ENCODE measurements around the gene CMAS.
"Not testable (repeated sequence)": the region's sequence is repeated elsewhere in the genome, so short reads cannot be mapped to it uniquely, and the experiment has no call there.

CMAS gene

DNA sequence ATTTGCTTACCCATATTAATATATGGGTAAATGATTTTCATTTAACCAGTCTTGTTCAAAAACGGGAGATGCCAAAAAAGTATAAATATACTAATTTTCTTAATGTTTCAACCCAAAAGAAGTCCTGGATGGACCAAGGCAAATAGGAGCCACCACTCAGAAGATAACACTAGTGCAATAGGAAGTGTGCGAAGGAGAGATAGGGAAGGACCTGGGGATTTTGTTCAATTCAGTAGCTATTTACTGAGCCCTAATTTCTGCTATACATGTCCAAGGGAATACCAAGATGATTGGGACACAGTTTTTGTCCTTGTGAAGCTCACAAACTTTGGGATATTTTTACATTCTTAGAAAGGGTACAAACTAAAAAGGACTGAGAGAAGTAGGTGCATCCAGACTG, 1.5 kb downstream of the CMAS start:
- DNase-seq (ENCODE audit: low read depth): no peak

DNA sequence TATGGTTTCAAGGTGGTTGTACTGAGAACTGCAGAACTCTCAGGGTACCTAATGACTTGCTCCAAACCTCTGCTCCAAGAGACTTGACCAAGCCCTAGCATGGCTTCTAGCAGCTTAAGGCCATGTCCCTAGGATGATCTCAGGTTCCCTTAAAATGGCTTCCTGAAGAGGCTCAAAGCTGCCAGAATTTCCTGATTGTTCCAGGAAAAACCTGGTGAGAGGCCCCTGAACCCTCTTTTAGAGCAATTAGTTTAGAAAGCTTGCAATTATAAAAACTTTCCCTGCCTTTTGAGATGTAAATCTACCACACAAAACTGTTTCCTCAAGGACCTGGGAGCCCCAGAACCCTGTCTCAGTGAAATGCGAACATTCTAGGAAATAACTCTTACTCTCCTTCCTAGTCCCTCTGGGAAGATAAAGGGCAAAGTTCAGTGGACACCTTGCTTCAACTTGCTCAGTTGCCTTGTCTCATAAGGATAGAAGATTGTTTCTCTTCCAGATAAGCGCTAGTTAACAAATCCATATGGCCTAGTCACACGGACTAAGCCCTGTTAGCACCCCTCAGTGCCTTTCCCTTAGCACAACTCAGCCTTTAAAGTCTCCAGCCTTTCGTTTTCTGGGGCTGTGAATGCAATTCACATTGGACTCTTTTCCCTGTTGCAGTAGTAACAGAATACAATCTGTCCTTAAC, 2.5 kb downstream of the CMAS start:
- DNase-seq (ENCODE audit: low read depth): no peak

DNA sequence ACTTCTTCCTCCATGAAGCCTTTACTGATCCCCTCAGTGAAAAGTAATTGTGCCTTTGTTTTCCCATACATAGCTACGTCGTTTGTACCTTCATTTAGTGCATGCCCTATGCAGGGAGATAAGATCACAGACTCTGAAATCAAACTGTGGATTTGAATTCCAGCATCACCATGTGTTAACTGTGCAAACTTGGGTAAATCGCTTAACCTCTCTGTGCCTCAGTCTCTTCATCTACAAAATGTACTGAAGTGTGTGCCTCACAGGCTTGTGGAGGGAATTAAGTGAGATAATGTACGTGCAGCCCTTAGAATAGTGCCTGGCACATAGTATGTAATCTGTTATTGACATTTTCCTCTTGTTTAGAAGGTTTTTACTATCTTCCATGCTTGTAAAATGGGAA, 4.1 kb downstream of the CMAS start:
- no peak for DNase-seq (ENCODE audit: low read depth)

GRCh38 chr12:22051114-22051698, 5.2 kb downstream of the CMAS start:
- no peak for DNase-seq (ENCODE audit: low read depth)

DNA sequence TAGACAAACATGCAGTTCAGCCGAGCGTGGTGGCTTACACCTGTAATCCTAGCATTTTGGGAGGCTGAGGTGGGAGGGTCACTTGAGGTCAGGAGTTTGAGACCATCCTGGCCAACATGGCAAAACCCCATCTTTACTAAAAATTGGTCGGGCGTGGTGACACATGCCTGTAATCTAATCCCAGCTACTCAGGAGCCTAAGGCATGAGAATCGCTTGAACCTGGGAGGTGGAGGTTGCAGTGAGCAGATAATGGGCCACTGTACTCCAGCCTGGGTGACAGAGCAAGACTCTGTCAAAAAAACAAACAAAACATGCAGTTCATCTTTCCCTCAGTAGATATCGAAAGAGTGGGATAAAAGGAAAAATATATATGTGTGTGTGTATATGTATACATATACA, 7.0 kb downstream of the CMAS start:
- DNase-seq (ENCODE audit: low read depth): not testable (repeated sequence)

DNA sequence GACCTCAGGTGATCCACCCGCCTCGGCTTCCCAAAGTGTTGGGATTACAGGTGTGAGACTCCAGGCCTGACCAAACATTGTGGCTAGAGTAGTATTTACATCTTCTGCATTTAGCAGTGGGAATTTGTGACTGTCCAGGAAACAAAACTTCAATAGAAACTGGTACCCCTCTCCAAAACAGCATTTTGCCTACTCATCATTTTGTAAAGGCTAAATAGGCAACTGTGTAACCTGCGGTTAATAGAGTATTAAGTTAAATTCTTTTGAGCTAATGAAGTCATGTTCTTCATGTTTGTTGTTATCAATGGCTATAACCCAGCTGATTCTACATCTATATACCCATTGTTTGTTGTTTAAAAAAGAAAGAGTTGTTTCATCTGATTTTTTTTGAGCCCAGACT, 8.1 kb downstream of the CMAS start:
- DNase-seq (ENCODE audit: low read depth): no peak

DNA sequence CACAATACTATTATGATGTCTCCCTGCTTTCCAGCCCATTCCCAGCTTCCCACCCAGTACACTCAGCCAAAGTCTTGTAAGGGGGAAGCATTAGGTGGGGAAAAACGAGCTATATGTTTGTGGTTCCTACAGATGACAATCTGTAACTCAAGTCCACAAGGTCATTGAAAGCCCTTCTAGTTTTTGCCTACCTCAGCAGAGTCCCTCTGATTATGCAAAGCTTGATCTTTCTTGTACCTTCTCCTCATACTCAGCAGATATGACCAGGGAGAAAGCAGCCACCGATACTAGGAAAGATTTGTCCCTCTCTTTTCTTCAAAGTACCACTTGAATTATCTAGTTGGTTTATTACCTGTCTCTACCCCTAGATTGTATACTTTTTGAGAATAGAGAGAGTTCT, 10.6 kb downstream of the CMAS start:
- no peak for DNase-seq (ENCODE audit: low read depth)

DNA sequence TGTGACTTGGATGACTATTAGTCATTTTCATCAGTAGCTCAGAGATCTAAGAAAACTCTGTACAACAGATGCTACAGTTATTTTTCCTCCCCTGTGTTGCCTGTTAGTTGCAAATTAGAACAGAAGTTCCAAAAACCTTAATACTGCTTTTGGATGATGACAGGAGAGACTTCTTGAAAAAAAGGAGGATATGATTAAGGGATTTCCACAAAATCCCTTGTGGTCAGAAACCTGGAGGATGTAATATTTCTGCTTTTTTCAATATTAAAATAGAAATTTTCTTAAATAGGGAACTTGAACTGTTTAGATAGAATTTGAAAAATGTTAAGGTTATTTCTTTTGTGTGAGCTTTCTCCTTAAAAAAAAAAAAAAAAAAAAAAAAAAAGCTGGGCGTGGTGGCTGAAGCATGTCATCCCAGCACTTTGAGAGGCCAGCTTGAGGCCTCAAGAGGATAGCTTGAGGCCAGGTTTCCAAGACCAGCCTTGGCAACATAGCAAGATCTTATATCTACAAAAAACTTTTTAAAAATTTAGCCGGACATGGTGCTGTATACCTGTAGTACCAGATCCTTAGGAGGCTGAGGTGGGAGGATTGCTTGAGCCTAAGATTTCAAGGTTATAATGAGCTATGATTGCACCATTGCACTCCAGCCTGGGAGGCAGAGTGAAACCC, 14.1 kb downstream of the CMAS start:
- no peak for DNase-seq (ENCODE audit: low read depth)

- no peak for DNase-seq (ENCODE audit: low read depth)
Observed at GRCh38 chr12:22064968-22065367, 18.9 kb downstream of the CMAS start.

GRCh38 chr12:22066310-22066709, 20.3 kb downstream of the CMAS start:
- DNase-seq (ENCODE audit: low read depth): no peak

- no peak for DNase-seq (ENCODE audit: low read depth)
Observed at GRCh38 chr12:22069851-22070250, 23.8 kb downstream of the CMAS start.

DNA sequence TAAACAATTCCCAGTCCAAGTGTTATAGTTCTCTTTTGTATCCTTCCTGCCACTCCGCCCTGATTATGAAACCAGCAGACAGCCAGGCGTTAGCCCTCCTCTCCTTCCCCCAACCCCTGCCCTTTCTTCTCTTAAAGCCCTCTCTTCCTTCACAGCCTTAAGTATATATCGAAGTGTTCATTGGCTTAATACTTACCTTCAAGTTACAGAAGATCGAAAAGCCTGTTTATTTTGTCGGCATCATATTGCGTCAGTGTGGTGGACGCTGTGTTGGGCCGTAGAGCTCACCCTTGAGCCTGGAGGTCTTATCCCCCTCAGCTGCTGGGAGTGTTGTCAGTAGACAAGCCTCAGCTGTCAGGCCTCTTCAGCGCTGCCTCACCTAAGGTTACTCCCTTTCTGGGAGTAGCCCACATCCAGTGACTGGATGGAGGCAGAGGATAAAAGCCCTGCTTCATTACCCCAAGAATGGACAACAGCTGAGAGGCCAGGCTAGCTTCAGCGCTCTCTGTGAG, 36.2 kb downstream of the CMAS start:
- no peak for DNase-seq (ENCODE audit: low read depth)

DNA sequence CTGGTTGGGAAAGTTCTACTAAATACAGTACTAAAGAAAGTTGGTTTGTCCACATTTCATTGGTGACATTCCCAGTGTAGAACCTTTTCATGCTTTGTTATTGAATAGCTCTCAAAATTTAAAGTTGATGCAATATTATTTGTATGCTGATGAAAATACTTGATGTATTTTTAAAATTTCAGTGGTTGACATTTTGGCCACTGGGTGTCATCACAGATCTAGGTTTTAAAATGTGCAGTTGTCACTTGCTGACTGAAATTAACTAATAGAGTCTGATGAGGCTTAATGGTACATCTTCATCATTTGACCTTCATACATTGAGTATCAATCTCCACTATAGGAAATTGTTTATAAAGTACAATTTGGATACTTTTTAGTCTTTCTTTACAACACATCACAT, 37.1 kb downstream of the CMAS start:
- DNase-seq (ENCODE audit: low read depth): no peak

GRCh38 chr12:22084852-22085251, 38.8 kb downstream of the CMAS start:
- DNase-seq (ENCODE audit: low read depth): no peak

DNA sequence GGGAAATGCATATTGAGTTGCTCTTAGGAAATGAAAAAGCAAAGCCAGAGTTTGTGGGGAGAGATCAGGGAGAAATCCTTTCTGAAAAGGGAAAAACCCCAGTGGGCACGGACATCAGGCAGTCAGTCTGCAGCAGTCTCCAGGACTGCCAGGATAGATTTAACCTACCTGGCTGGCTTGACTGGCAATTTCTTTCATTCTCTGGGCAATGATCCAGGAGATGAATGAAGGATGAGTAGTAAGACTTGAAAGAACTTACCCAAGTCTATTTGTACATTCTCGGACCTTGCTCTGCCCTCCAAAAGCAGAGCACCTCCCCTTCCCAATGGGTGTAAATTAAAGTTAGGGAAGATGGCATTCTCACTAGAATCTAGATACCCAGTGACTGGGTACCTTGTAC, 42.9 kb downstream of the CMAS start:
- DNase-seq (ENCODE audit: low read depth): no peak

DNA sequence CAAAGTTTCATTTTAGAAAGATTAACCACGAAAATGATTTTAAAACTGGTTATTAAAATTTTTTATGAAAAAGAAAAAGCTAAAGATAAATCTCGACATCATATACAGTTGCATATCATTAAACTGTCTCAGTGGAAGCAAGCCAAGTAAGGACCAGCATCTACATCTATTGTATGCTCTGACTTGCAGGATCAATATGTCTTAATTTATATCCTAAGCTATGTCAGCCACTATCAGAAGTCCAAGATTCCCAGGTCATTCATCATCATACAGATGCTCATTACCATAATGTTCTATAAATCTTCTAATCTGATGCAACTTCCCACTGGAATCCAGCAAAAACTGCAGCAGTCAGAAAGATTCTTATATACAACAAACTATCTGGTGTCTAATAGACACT, 43.5 kb downstream of the CMAS start:
- DNase-seq (ENCODE audit: low read depth): no peak

- DNase-seq (ENCODE audit: low read depth): not testable (repeated sequence)
Observed at GRCh38 chr12:22099062-22099461, 53.0 kb downstream of the CMAS start.

GRCh38 chr12:22100958-22101748, 55.1 kb downstream of the CMAS start:
- DNase-seq (ENCODE audit: low read depth): no peak

DNA sequence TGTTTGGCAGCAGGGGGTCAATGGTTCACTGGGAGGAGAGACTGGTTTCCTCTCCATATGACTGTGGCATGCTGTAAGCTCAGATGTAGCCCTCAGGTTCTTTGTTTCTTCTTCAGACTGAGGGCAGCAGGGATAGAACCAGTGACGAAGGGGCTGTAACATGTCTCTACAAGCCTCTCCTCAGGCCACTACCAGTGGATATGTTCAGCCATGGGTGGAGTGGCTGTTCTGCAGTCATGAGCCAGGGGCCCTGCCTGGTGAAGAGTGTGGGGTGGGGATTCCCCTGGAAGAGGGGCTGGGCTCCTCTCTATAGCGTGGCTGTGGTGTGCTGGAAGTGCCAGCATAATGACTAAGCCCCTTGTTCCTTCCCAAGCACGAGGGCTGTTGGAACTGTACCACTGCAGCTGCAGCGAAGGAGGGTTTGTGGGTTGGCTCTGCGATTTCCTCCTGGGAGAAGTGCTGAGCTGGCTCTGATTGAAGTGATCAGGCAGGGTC, 55.8 kb downstream of the CMAS start:
- peak; percentile 47 for DNase-seq (ENCODE audit: low read depth)

GRCh38 chr12:22103418-22103817, 57.4 kb downstream of the CMAS start:
- no peak for DNase-seq (ENCODE audit: low read depth)

DNA sequence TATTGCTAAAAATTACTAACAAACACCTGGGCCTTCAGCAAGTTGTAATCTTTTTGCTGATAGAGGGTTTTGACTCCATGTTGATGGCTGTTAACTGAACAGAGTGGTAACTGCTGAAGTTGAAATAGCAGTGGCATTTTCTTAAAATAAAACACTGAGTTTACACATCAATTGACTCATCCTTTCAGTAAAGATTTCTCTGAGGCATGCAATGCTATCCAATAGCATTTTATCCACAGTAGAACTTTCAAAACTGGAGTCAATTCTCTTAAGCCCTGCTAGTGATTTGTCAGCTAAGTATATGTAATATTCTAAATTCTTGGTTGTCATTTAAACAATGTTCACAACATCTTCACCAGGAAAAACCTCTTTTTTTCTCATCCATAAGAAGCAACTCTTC, 59.5 kb downstream of the CMAS start:
- no peak for DNase-seq (ENCODE audit: low read depth)

GRCh38 chr12:22110176-22110575, 64.2 kb downstream of the CMAS start:
- DNase-seq (ENCODE audit: low read depth): no peak
